Endometrium (tissue), 2 donors: ENCODE data around the gene RSAD1.

Experiments used
- FAIRE-seq: peaks from 2 replicates; lab custom pipeline; 2012; peaks lifted over from hg19 to GRCh38; lab: Jason Lieb, UNC
- donor health status: control.
- donor health status: control.

RSAD1 gene

GRCh38 chr17:50495217-50495823 lies 16.7 kb downstream of the RSAD1 start:
- no peak for FAIRE-seq

- FAIRE-seq = no peak
Measured at GRCh38 chr17:50495918-50496317, 17.3 kb downstream of the RSAD1 start.

DNA sequence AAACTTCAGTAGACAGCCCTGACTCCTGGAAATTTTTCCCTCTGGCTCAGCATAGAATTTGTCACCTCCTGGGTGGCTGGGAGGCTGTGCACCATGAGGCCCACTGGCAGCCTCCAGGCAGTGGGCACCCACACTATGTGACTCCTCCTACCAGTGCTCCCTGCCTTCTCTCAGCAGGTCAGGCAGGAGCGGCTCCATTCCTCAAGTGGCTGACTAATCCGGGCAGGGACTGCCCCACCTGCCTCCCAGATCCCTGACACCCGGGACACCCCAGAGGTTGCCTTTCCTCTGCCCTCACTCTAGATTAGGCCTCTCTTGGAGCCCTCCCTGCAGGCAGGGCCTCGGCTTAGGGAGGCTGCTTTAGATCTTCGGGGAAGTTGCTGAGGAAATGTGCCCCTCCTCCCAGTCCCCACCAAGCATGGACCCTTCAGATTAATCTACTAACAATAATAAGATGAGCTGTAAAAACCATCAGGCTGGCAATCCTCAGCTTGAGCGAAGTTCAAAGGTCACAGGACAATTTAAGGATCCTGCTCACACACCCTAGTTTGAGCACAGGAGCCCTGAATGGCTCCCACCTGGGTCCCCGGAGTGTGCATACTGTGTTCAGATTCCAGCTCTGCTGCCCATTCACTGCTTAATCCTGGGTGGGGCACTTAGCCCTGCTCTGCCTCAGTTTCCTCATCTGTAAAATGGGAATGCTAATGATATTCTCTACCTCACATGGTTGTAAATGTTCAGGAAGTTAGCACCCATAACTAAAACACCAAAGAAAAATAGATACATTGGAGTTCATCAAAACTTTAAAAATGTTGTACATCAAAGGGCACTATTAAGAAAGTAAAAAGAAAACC lies 19.6 kb downstream of the RSAD1 start:
- FAIRE-seq = no peak

DNA sequence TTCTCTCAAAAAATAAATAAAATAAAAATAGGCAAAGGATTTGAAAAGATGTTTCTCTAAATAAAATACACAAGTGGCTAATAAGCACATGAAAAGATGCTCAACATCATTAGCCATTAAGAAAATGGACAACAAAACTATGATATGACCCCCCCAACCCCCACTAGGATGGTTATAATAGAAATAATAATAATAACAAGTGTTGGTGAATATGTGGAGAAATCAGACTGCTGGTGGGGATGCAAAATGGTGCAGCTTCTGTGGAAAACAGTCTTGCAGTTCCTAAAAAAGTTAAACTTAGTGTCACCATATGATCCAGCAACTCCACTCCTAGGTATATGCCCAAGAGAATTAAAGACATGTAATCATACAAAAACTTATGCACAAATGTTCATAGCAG lies 20.6 kb downstream of the RSAD1 start:
- no peak for FAIRE-seq

DNA sequence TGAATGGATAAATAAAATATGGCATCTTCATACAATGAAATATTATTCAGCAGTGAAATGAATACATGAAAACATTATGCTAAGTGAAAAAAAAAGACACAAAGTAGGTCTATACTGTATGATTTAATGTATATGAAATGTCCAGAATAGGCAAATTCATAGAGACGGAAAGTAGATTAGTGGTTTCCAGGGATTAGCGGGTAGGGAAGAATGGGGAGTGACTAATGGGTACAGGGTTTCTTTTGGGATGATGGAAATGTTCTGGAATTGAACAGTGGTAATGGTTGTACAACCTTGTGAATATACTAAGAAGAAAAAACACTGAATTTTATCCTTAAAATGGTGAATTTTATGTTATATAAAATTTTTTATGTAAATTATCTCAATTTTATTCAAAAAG lies 21.1 kb downstream of the RSAD1 start:
- FAIRE-seq = no peak

GRCh38 chr17:50501054-50501453 lies 22.4 kb downstream of the RSAD1 start:
- peak; percentile 41 for FAIRE-seq

GRCh38 chr17:50502301-50502990 lies 23.8 kb downstream of the RSAD1 start:
- no peak for FAIRE-seq

DNA sequence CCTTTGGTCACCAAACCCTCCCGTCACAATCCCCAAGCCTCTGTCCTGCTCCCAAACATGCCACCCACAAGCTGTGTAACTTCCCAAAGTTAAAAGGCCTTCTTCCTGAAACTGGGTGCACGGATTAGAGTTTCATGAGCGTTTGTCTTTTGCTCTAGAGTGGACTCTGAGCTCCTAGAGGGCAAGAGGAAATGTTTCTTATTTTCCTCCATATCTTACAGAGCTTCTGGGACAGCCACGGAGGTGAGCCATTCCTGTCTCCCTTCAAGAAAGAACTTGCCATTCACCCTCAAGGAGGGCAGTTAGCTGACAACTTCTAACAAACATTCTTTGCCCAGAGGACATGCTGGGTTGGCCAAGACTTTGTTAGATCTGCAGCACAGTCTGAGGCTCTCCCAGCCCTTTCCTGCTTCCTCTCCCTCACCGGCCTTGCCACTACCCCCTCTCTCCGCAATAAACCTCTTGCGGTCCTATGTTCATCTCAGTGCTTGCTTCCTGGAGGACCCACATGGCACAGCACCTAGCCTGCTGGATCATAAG lies 27.0 kb downstream of the RSAD1 start:
- FAIRE-seq = no peak

DNA sequence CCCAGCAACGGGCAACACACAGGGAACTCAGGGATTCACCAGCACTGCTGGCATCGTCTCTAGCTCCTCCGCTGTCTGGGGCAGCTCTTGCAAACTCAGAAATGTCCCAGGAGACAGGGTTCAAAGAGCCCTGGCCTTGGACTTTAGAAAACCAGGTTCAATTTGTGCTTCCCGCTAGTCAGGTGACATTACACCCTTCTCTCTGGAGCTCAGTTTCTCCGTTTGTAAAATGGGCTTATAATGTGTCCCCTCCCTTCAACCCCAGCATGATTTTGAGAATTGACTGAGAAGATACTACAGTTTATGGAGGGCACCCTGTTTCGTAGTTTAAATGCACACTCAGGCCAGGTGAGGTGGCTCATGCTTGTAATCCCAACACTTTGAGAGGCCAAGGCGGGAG lies 27.6 kb downstream of the RSAD1 start:
- FAIRE-seq = no peak

GRCh38 chr17:50507871-50508572 lies 29.4 kb downstream of the RSAD1 start, which contains the start of gene MYCBPAP:
Gene MYCBPAP (plus strand): TSS chr17:50508439. CDS start chr17:50508675, 236 bp downstream.
- no peak for FAIRE-seq

DNA sequence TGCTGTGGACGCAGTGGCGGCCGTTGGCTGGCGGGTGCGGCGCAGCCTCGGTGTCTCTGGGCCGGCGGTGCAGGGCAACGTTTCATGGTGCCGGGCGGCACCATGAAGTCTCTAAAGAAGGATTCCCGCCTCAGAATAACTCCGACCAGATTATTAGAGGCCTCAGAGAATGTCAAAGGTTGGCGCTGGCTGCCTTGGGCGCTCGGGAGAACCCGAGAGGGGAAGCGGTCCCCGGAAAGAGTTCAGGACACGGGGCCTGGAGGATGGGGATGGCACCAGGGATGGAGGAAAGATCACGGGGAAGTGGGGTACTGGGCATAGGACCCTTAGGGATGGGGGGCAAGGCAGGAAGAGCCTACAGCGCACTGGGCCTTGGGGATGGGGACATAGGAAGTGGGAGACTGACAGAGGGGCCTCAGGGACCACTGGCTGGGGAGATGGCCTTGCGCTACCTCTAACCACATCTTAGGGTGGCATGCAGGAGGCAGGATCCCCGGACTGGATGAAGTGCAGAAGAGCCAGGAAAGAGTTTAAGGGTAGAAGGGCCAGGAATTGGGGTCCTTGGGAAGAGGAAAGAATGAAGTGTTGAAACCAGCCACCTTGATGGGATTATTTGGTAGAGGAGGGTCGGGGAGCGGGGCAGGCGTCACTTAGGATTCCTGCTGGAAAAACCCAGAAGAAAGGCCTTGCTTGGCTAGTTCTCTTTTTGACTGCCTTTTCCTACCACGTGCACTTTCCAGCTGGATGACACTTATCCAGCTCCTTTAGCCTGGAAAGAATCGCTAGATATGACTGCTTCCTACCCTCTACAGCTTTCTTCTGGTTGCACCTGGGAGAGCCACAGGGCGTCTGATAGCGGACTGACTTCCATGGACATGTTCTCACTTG lies 30.2 kb downstream of the RSAD1 start:
- FAIRE-seq = no peak

DNA sequence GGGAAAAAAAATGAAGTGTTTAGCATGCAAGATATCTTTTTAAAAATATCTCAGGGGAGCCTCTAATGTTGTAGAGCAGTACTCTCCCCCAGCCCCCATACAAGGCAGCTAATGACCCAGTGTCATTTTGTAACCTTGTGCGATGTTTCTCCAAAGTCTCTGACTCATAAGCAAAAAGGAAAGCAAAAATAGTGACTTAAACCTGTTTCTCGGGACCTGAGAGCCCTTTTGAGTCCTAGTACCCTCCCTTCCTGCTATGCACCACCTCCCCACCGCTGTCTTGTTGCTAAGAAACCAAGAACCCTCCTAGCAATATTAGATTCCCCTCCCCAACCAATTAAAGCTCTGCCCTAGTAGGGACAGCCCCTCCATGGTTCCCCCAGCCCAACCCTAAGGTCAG lies 32.4 kb downstream of the RSAD1 start:
- no peak for FAIRE-seq

GRCh38 chr17:50513495-50513894 lies 34.8 kb downstream of the RSAD1 start:
- FAIRE-seq = peak; percentile 86

DNA sequence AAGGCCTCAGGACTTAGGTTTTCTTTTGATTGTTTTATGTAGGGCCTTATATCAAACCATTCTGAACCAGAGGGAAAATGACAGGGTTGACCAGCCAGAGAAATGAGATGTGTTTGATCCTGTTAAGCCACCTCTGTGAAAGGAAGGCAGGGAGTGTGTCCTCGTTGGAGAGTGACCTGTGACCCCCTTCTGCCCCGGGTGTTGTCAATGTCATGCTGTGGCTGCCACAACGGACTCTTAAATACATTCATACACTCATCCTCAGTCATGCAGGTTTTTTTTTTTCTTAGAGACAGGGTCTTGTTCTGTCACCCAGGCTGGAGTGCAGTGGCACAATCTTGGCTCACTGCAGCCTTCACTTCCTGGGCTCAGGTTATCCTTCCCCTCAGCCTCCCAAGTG lies 35.7 kb downstream of the RSAD1 start:
- no peak for FAIRE-seq

DNA sequence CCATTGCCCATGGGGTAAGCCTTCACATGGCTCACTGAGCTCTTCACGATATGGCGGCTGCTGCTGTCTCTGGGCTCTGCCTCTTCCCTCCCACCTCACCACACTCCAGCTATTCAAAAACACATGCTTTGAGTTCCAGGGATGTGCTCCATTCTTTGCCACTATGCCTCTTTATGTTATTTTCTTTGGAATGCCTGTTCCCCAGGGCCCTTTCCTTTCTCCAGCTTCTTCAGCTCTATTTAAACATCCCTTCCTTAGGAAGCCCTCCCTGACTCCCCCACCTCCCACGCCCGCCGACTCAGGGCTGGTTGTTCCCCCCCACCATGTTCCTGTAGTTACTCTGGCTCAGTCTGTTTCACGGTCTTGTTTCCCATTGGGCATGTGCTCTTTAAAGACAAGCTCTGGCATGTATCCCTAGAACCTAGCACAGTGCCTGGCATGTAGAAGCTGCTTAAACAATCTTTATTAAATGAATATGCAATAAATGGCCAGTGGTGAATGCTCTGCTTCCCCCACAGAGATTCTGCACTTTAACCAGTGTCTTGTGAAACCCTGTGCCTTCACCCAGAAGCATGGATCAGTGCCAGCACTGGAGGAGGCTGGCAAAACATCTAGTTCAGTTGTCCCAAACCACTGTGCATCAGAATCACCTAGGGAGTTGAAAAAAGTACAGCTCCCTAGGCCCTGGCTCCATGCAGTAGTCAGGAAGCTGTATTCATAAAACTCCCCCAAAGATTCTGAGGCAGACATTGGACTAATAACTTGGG lies 36.5 kb downstream of the RSAD1 start:
- no peak for FAIRE-seq

GRCh38 chr17:50517011-50517410 lies 38.4 kb downstream of the RSAD1 start:
- no peak for FAIRE-seq

DNA sequence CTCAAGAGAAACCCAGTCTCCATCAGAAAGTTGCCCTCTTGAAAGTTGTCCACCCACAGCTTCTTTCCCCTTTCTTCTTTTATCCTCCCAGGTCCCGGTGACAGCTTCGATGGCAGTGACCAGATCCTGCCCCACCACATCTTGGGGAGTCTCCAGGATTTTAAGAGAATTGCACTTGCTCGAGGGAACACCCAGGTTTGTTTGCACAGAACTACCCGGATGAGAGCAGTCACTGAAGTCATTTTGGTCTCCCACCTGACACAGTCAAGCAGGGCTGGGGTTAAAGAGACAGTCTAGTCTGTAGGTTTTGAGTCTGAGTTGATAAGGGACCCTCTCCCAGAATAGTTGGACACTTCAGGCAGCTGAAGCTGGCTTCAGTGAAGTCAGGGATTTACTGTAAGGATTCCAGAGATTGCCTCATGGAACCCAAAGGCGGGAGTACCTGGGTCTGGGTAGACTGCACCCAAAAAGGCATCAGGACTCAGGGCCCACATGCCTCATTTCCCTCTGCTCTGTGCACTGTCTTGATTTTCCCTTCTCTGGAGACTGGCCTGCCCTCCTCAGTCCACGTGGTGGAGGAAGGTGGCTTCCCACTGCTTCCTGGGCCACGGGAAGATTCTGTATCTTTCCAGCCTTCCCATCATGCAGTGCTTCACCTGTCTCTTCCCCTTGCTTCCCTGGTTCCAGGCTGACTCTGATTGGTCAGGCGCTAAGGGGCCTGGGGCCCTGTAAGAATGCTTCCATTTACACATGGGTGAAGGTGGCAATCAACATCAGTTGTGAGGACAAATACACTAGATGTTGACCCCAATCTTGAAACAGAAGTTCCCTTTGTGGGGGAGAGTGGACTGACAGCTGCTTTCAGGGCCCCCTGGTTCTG lies 39.1 kb downstream of the RSAD1 start:
- no peak for FAIRE-seq

DNA sequence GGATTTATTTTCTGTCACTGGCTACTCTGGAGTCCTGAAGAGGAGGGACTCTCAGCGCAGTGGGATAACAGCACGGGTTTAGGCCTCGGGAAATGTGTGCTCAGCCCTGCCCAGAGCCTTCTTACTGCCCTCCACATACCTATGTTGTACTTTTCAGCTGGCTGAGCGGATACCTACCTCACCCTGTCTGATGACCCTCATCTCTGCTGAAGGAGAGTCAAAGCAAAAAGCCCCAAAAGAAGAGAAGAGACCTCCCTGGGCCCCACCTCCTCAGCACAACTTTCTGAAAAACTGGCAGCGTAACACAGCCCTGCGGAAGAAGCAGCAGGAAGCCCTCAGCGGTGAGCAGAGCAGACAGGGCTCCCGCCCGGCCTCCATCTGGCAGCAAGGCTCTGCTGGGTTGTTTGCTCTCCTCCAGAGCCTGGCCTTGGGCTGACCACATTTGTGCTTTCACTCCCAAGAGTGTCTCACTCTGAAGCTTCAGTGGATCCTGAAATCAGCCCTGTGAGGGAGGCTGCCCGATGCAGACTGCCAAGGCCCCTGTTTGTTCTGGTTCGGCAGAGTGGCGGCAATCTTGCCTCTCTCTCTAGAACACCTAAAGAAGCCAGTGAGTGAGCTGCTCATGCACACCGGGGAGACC lies 39.8 kb downstream of the RSAD1 start:
- no peak for FAIRE-seq
